ENCODE results near the gene INPP5K.

DNA sequence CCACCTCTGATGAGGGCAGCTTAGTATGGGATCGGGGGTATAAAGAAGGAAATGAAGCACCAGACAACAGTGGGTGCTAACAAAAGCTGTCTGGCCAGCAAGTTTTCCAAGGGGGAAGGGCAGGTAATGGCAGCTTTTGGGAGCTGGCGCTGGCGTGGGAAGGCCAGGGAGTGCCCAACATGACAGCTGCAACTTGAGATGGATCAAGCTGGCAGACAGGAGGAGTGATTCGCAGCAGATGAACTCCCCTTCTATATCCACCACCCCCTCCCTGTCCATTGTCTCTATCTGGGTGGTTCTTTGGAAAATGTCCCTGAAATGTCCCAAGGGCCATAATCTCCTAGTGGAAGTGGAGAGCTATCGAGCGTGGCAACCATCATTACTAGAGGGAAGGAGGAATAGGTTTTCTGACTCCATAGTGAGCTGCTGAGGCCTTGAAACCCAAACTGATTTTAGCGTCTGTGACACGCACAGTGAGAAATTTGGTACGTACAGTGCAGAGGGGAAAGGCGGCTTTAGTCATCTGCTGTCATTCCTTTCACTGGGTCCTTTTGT lies 4.8 kb upstream of the INPP5K start:
- TF ChIP-seq, protein P1, sequence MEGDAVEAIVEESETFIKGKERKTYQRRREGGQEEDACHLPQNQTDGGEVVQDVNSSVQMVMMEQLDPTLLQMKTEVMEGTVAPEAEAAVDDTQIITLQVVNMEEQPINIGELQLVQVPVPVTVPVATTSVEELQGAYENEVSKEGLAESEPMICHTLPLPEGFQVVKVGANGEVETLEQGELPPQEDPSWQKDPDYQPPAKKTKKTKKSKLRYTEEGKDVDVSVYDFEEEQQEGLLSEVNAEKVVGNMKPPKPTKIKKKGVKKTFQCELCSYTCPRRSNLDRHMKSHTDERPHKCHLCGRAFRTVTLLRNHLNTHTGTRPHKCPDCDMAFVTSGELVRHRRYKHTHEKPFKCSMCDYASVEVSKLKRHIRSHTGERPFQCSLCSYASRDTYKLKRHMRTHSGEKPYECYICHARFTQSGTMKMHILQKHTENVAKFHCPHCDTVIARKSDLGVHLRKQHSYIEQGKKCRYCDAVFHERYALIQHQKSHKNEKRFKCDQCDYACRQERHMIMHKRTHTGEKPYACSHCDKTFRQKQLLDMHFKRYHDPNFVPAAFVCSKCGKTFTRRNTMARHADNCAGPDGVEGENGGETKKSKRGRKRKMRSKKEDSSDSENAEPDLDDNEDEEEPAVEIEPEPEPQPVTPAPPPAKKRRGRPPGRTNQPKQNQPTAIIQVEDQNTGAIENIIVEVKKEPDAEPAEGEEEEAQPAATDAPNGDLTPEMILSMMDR (IDR thresholded peaks at IDR 0.05) = no peak
- TF ChIP-seq POLR2A (IDR thresholded peaks at IDR 0.05; ENCODE audit: low read depth) (no peak), POLR2AphosphoS5 (IDR thresholded peaks at IDR 0.05) (no peak), EP300 (IDR thresholded peaks at IDR 0.05) (no peak)
